ENCODE data around the gene MAN1A2.

MAN1A2 gene

GRCh38 chr1:117366177-117367045 lies 838 bp upstream of the MAN1A2 start:
- no peak for TF ChIP-seq JUND (IDR thresholded peaks at IDR 0.05; ENCODE audit: low read depth)
- in situ Hi-C loops (cut with HindIII; ENCODE audit: low pct_unique_long_range_greater_than_20kb, low sequenced_read_pairs): no loop called here
- peak; percentile 63 to 83 for DNase-seq (ENCODE audit: low read depth in 1 of 2, low spot score in 1 of 2)

- DNase-seq (ENCODE audit: low read depth in 1 of 2, low spot score in 1 of 2): peak in 1 of 2 experiments; percentile 34
- in situ Hi-C loops (cut with HindIII; ENCODE audit: low pct_unique_long_range_greater_than_20kb, low sequenced_read_pairs): no loop called here
- TF ChIP-seq JUND (IDR thresholded peaks at IDR 0.05; ENCODE audit: low read depth): no peak
Measured at GRCh38 chr1:117368116-117369108, 1.2 kb downstream of the MAN1A2 start.

- TF ChIP-seq JUND (IDR thresholded peaks at IDR 0.05; ENCODE audit: low read depth): no peak
- in situ Hi-C loops (cut with HindIII; ENCODE audit: low pct_unique_long_range_greater_than_20kb, low sequenced_read_pairs): no loop called here
- no peak for DNase-seq (ENCODE audit: low read depth in 1 of 2, low spot score in 1 of 2)
Measured at GRCh38 chr1:117370071-117370470, 2.8 kb downstream of the MAN1A2 start.

- in situ Hi-C loops (cut with HindIII; ENCODE audit: low pct_unique_long_range_greater_than_20kb, low sequenced_read_pairs): no loop called here
- no peak for DNase-seq (ENCODE audit: low read depth in 1 of 2, low spot score in 1 of 2)
- no peak for TF ChIP-seq JUND (IDR thresholded peaks at IDR 0.05; ENCODE audit: low read depth)
Measured at GRCh38 chr1:117370509-117370908, 3.3 kb downstream of the MAN1A2 start.

- no peak for DNase-seq (ENCODE audit: low read depth in 1 of 2, low spot score in 1 of 2)
- no peak for TF ChIP-seq JUND (IDR thresholded peaks at IDR 0.05; ENCODE audit: low read depth)
- in situ Hi-C loops (cut with HindIII; ENCODE audit: low pct_unique_long_range_greater_than_20kb, low sequenced_read_pairs): no loop called here
Measured at GRCh38 chr1:117371441-117372151, 4.3 kb downstream of the MAN1A2 start.

- in situ Hi-C loops (cut with HindIII; ENCODE audit: low pct_unique_long_range_greater_than_20kb, low sequenced_read_pairs): no loop called here
- no peak for TF ChIP-seq JUND (IDR thresholded peaks at IDR 0.05; ENCODE audit: low read depth)
- no peak for DNase-seq (ENCODE audit: low read depth in 1 of 2, low spot score in 1 of 2)
Measured at GRCh38 chr1:117372863-117373412, 5.7 kb downstream of the MAN1A2 start.

- no peak for TF ChIP-seq JUND (IDR thresholded peaks at IDR 0.05; ENCODE audit: low read depth)
- in situ Hi-C loops (cut with HindIII; ENCODE audit: low pct_unique_long_range_greater_than_20kb, low sequenced_read_pairs): no loop called here
- DNase-seq (ENCODE audit: low read depth in 1 of 2, low spot score in 1 of 2): no peak
Measured at GRCh38 chr1:117373932-117374331, 6.7 kb downstream of the MAN1A2 start.

- TF ChIP-seq JUND (IDR thresholded peaks at IDR 0.05; ENCODE audit: low read depth): no peak
- DNase-seq (ENCODE audit: low read depth in 1 of 2, low spot score in 1 of 2): no peak
- in situ Hi-C loops (cut with HindIII; ENCODE audit: low pct_unique_long_range_greater_than_20kb, low sequenced_read_pairs): no loop called here
Measured at GRCh38 chr1:117375327-117375726, 8.1 kb downstream of the MAN1A2 start.

GRCh38 chr1:117387060-117387633 lies 19.9 kb downstream of the MAN1A2 start:
- no peak for DNase-seq (ENCODE audit: low read depth in 1 of 2, low spot score in 1 of 2)
- no peak for TF ChIP-seq JUND (IDR thresholded peaks at IDR 0.05; ENCODE audit: low read depth)
- in situ Hi-C loops (cut with HindIII; ENCODE audit: low pct_unique_long_range_greater_than_20kb, low sequenced_read_pairs): no loop called here

GRCh38 chr1:117388328-117388727 lies 21.1 kb downstream of the MAN1A2 start:
- in situ Hi-C loops (cut with HindIII; ENCODE audit: low pct_unique_long_range_greater_than_20kb, low sequenced_read_pairs): no loop called here
- TF ChIP-seq JUND (IDR thresholded peaks at IDR 0.05; ENCODE audit: low read depth): no peak
- no peak for DNase-seq (ENCODE audit: low read depth in 1 of 2, low spot score in 1 of 2)

- in situ Hi-C loops (cut with HindIII; ENCODE audit: low pct_unique_long_range_greater_than_20kb, low sequenced_read_pairs): no loop called here
- no peak for TF ChIP-seq JUND (IDR thresholded peaks at IDR 0.05; ENCODE audit: low read depth)
- DNase-seq (ENCODE audit: low read depth in 1 of 2, low spot score in 1 of 2): no peak
Measured at GRCh38 chr1:117389284-117389683, 22.0 kb downstream of the MAN1A2 start.

GRCh38 chr1:117389779-117390178 lies 22.5 kb downstream of the MAN1A2 start:
- in situ Hi-C loops (cut with HindIII; ENCODE audit: low pct_unique_long_range_greater_than_20kb, low sequenced_read_pairs): no loop called here
- TF ChIP-seq JUND (IDR thresholded peaks at IDR 0.05; ENCODE audit: low read depth): no peak
- no peak for DNase-seq (ENCODE audit: low read depth in 1 of 2, low spot score in 1 of 2)

Measured in T47D (cell line).